ENCODE results near the gene LHFPL6. TPM values are rescaled to one million over a fixed set of nuclear protein-coding genes. Genes with fewer than 3 reads are reported as not detected.

Gene LHFPL6
- total RNA-seq, 1 experiment from 2014 or later = 25.7 TPM

DNA sequence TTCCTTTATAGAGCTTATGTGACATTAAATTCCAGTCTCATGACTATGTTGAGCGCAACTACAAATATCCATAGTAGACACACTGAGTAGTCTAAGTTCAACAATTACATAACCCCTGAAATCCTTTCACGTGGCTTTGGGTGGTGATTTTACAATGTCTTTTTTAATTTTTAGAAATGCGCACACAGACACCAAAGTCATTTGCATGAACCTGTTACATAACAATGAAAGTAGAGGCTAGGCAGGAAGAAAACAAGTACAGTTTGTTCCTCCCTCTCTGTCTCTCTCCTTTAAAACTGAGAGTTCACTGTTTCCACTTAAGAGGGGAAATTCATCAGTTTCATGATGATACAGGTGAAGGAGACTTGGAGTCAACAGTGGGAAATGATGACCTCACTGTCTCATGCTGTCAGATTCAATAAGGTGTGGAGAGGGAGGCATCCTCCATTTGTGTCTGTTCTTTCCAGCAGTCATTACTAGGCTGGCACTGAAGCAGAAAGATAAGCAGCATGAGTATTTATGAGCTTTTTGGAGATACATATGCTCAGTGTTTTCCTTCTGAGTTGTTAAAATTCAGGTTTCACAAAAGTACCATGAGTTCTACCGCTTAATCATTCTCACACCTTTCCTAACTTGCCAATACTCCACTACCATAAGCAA, 201.8 kb downstream of the LHFPL6 start:
- BruUV-seq (replicated peaks) = no TSS peak
- no peak for DNase-seq (ENCODE audit: low read depth, low spot score)
- in situ Hi-C loops (cut with HindIII; ENCODE audit: low pct_unique_long_range_greater_than_20kb, low sequenced_read_pairs) (no loop called here), intact Hi-C loops (cut with micrococcal nuclease; ENCODE audit: unreplicated experiment) (no loop called here)
- ChIA-PET CTCF (no interaction called here), POLR2A (no interaction called here)
- Histone ChIP-seq H3K27ac (ENCODE audit: low read length) (no peak overlapping the region), H3K36me3 (ENCODE audit: control insufficient read depth, insufficient read depth, low read length) (no peaks in the 10 kb centered on the region), H3K27me3 (ENCODE audit: control insufficient read depth, insufficient read depth, low read length) (no peaks in the 10 kb centered on the region), H3K9me3 (ENCODE audit: control insufficient read depth, insufficient read depth, low read depth, low read length) (no peaks in the 10 kb centered on the region), H3K4me3 (ENCODE audit: low read depth in 2 of 2, low read length in 2 of 2) (no peak overlapping the region), H3K4me1 (ENCODE audit: control insufficient read depth, insufficient read depth, low read length) (no peaks in the 10 kb centered on the region; the same call in 1 of the 2 replicates)
- TF ChIP-seq, protein P1, sequence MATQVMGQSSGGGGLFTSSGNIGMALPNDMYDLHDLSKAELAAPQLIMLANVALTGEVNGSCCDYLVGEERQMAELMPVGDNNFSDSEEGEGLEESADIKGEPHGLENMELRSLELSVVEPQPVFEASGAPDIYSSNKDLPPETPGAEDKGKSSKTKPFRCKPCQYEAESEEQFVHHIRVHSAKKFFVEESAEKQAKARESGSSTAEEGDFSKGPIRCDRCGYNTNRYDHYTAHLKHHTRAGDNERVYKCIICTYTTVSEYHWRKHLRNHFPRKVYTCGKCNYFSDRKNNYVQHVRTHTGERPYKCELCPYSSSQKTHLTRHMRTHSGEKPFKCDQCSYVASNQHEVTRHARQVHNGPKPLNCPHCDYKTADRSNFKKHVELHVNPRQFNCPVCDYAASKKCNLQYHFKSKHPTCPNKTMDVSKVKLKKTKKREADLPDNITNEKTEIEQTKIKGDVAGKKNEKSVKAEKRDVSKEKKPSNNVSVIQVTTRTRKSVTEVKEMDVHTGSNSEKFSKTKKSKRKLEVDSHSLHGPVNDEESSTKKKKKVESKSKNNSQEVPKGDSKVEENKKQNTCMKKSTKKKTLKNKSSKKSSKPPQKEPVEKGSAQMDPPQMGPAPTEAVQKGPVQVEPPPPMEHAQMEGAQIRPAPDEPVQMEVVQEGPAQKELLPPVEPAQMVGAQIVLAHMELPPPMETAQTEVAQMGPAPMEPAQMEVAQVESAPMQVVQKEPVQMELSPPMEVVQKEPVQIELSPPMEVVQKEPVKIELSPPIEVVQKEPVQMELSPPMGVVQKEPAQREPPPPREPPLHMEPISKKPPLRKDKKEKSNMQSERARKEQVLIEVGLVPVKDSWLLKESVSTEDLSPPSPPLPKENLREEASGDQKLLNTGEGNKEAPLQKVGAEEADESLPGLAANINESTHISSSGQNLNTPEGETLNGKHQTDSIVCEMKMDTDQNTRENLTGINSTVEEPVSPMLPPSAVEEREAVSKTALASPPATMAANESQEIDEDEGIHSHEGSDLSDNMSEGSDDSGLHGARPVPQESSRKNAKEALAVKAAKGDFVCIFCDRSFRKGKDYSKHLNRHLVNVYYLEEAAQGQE (IDR thresholded peaks at IDR 0.05; ENCODE audit: insufficient read depth in 1 of 2, low read depth in 2 of 2, low read length in 1 of 2) = no peak
- no peak for TF ChIP-seq SIN3A (IDR thresholded peaks at IDR 0.05; ENCODE audit: borderline replicate concordance, insufficient read depth, low read depth, low read length)
- no peak for TF ChIP-seq POLR2AphosphoS5 (IDR thresholded peaks at IDR 0.05; ENCODE audit: low read depth, low read length)
- no peak for TF ChIP-seq TCF7L2 (IDR thresholded peaks at IDR 0.05; ENCODE audit: low read depth, low read length)
- no peak for TF ChIP-seq CTCF (IDR thresholded peaks at IDR 0.05)
- ATAC-seq = no peak

GRCh38 chr13:39399102-39399501, 203.9 kb downstream of the LHFPL6 start:
- H3K4me3 ChIP-seq (ENCODE audit: low read depth in 2 of 2, low read length in 2 of 2) = no peak overlapping the region
- no peaks in the 10 kb centered on the region for H3K27me3 ChIP-seq (ENCODE audit: control insufficient read depth, insufficient read depth, low read length)
- no peak for ATAC-seq
- no peaks in the 10 kb centered on the region for H3K36me3 ChIP-seq (ENCODE audit: control insufficient read depth, insufficient read depth, low read length)
- H3K9me3 ChIP-seq (ENCODE audit: control insufficient read depth, insufficient read depth, low read depth, low read length) = no peaks in the 10 kb centered on the region
- ChIA-PET CTCF (interaction anchor here (0.5 kb wide), 1 partner anchor 146 kb away, joined by 8 read pairs; no protein-coding TSS in a partner anchor), POLR2A (no interaction called here)
- no peak for DNase-seq (ENCODE audit: low read depth, low spot score)
- in situ Hi-C loops (cut with HindIII; ENCODE audit: low pct_unique_long_range_greater_than_20kb, low sequenced_read_pairs) = no loop called here
- H3K4me1 ChIP-seq (ENCODE audit: control insufficient read depth, insufficient read depth, low read length) = no peaks in the 10 kb centered on the region; the same call in 1 of the 2 replicates
- TF ChIP-seq TCF7L2 (IDR thresholded peaks at IDR 0.05; ENCODE audit: low read depth, low read length) (no peak), SIN3A (IDR thresholded peaks at IDR 0.05; ENCODE audit: borderline replicate concordance, insufficient read depth, low read depth, low read length) (no peak)
- TF ChIP-seq, protein P1 (IDR thresholded peaks at IDR 0.05; ENCODE audit: insufficient read depth in 1 of 2, low read depth in 2 of 2, low read length in 1 of 2) = no peak
- no peak overlapping the region for H3K27ac ChIP-seq (ENCODE audit: low read length)
- intact Hi-C loops (cut with micrococcal nuclease; ENCODE audit: unreplicated experiment) = no loop called here
- no TSS peak for BruUV-seq (replicated peaks)

All from Panc1 (cell line).